CD4-positive, alpha-beta T cell treated with Interleukin-2 at 100 ng/mL for 4 hours (primary cell): ENCODE measurements around the gene HSFX4.
"Not testable (repeated sequence)": the region's sequence is repeated elsewhere in the genome, so short reads cannot be mapped to it uniquely, and the experiment has no call there.

Experiments
- DNase-seq: peaks from one replicate; pipeline ENCODE4 v3.0.0-alpha.2; 2020; ENCODE audit warnings: low spot score

Gene HSFX4, protein sequence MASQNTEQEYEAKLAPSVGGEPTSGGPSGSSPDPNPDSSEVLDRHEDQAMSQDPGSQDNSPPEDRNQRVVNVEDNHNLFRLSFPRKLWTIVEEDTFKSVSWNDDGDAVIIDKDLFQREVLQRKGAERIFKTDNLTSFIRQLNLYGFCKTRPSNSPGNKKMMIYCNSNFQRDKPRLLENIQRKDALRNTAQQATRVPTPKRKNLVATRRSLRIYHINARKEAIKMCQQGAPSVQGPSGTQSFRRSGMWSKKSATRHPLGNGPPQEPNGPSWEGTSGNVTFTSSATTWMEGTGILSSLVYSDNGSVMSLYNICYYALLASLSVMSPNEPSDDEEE

DNA sequence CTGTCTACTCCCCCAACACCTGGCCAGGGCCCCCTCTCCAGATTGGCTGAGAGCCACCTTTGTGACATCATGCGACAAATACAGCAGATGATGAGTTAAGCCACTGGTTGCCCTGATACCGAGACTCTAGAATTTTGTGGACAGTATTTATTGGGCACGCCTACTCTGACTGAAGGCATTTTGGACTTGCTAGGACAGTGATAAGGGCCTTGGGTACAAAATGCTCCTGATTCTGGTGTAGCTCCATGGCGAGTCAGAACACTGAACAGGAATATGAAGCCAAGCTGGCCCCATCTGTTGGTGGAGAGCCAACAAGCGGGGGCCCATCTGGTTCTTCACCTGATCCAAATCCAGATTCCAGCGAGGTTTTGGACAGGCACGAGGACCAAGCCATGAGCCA lies at the start of gene HSFX4:
HSFX4 (plus strand) TSS at position 174 of the 400 bp plus-strand sequence; CDS start at position 246, 72 bp downstream.
- not testable (repeated sequence) for DNase-seq

DNA sequence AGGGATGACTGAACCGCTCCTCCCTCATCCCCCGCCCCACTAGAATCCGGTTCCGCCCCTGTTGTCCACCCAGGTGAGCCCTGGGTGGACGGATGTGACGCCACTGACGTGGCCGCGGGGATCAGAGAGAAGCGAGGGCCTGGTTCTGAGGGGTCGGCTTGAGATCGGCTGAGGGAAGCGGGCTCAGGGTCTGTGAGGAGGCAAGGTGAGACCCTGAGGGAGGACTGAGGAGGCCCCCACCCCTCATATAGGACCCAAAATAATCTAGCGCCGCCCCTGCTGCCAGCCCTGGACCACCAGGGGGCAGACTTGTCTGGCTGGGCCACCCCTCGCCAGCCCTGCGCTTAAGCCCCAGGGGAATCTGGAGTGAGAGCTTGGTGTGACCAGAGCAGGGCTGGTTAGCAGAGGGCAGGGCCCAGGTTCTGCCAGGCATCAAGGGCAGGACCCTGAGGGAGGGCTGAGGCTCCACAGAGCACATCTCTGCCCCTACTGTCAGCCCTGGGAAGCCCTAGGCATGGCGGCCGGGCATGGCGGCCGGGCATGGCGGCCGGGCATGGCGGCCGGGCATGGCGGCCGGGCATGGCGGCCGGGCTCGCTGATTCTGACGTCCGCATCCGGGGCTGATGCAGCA lies 48.2 kb upstream of the HSFX4 start, which contains the start of gene MAGEA8:
MAGEA8 (plus strand) TSS at position 103 of the 631 bp plus-strand sequence. CDS start 3,090 bp downstream, outside the sequence.
- DNase-seq, result no peak

DNA sequence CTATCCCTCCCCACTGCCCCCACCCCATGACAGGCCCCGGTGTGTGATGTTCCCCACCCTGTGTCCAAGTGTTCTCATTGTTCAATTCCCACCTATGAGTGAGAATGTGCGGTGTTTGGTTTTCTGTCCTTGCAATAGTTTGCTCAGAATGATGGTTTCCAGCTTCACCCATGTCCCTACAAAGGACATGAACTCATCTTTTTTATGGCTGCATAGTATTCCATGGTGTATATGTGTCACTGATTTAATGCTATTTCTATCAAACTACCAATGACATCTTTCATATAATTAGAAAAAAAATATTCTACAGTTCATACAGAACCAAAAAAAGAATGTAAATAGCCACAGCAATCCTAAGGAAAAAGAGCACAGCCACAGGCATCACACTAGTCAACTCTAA lies 38.5 kb upstream of the HSFX4 start:
- DNase-seq, result not testable (repeated sequence)

DNA sequence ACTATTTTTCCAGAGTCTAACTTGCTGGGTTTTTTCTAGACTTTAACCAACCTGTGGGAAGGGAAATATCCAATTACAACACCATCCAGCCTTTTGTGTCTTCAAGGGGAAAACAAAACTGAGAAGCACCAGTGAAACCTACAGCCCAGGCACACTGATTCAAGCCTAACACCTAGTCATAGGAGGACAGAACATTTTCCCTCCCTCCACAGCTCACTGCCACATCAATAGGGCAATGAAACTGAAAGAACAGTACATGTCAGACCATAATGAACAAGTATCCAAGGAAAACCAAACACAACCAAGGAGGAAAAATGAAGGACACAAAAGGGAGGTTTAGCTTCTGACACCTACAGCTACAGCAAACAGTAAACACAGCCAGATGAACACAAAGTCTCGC lies 30.8 kb upstream of the HSFX4 start:
- no peak for DNase-seq

DNA sequence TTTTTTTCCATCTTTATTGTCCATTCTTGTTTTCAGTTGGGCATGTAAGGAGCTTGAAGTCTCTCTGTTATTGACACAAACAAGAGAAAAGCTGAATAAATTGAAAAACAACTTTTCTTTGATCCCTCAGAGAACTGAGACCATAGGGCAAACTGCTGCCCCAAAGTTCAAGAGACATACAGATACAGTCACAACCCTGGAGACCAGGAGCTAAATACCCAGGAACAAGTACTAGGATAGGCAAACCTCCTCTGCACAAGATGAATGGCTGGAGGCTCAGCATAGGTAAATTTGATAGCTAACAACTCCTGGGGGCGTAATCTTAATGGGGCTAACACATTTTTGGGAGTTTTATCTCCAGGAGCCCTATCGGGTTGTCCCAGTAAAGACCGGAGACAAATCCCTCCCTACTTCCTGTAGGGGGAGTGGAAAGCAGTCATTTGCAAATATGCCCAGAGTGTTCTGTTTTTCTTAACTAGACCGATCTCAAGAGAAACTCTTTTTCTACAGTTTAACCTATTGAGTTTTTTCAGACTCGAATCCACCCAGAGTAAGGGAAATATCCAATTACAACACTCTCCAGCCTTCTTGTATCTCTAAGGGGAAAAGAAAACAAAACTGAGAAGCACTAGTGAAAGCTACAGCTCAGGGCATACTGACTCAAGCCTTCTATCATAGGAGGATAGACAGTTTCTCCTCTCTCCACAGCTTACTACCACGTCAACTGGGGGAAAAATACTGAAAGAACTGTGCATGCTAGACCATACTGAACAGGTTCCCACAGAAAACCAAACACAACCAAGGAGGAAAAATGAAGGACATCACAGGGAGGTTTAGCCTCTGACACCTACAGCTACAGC lies 25.3 kb upstream of the HSFX4 start:
- DNase-seq, result no peak

DNA sequence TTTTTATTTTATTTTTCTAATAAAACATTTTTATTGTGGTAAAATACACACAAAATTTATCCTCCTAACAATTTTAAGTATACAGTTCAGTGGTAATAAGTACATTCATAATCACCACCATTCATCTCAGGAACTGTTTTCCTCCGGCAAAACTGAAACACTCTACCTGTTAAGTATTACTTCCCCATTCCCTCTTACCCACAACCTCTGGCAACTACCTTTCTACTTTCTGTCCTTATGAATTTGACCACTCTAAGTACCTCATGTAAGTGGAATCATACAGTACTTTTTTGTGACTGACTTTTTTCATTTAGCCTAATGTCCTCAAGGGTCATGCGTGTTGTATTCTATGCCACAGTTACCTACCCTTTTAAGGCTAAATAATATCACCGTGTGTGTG lies 21.1 kb upstream of the HSFX4 start:
- no peak for DNase-seq

DNA sequence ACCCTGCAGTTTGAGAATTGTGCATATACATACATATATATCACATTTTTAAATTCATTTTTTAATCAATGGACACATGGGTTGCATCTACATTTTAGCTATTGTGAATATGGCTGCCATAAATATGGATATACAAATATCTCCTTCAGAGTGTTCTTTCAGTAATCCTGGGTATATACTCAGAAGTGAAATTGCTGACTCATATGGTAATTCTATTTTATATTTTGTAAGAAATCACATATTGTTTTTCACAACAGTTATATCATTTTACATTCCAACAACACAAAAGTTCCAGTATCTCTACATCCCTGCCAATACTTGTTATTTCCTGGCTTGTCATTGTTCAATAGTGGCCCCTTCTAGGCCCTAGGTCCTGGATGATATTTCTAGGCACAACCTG lies 20.6 kb upstream of the HSFX4 start:
- DNase-seq, result no peak

DNA sequence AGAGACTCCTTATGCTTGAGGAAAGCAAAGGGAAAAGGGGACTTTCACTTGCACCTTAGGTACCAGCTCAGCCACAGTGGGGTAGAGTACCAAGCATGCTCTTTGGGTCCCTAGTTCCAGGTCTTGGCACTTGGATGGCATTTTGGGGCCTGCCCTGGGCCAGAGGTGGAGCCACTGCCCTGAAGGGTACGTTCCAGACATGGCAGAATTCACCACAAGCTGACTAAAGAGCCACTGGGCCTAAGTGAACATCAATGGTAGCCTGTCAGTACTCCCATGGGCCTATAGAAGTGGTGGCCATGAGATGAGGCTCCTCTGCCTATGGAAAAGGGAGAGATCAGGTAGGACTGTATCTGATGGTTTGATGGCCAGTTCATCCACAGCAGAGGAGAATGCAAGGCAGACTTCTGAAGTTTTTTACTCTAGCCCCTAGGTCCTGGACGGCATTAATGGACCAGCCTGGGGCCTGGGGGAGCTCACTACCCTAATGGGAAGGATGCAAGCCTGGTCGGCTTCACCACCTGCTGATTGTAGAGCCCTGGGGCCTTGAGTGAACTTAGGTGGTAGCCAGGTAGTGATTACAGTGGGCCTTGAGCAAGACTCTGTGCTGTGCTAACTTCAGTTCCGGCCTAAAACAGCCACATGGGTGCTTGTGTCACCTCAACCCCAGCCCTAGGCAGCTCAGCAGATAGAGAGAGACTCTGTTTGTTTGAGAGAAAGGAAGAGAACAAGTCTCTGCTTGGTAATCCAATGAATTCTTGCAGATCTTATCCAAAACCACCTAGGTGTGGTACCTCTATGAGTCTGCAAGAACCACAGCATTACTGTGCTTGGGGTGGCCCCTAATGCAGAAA lies 19.8 kb upstream of the HSFX4 start:
- DNase-seq, result no peak

DNA sequence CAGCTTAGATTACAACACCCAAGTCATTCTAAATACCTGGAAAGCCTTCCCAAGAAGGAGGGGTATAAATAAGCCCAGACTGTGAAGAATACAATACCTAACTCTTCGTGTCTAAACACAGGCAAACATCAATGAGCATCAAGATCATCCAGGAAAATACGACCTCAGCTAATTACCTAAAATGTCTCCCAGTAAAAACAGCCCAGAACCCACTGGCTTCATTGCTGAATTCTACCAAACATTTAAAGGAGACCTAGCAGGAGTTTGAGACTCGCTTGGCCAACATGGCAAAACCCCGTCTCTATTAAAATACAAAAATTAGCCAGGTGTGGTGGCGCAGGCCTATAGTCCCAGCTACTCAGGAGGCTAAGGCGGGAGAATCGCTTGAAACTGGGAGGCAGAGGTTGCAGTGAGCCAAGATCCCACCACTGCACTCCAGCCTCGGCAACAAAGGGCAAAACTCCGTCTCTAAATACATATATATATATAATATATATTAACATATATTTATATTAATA lies 19.1 kb upstream of the HSFX4 start:
- no peak for DNase-seq

DNA sequence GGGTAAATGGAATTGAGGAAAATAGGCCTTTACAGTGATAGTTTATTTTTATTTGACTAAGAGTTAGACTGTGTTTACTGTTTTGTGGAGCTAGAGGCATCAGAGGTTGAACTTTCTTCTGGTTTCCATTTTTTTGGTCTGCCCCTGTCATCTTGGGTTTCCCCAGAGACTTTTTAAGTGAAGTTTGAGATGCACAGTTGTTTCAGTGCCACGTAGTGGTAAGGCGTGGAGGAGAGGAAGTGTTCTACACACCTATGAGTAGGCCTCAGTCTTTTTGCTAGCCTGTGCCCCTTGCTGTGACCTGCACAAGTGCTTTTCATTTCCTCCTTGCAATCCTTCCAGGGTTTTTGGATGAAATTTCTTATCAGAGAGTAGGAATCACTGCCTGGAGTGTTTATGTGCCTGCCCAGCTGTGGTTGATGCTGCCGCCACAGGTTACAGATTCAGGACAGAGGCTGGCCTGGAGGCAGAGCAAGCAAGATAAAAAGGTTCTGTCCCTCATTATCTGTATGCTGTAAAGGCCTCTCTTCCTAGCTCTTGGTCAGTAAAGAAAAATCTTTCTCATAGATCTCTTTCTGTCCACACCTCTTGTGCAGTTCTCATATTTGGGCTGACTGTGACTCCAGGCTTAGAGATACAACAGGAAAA lies 12.5 kb upstream of the HSFX4 start:
- DNase-seq, result no peak

DNA sequence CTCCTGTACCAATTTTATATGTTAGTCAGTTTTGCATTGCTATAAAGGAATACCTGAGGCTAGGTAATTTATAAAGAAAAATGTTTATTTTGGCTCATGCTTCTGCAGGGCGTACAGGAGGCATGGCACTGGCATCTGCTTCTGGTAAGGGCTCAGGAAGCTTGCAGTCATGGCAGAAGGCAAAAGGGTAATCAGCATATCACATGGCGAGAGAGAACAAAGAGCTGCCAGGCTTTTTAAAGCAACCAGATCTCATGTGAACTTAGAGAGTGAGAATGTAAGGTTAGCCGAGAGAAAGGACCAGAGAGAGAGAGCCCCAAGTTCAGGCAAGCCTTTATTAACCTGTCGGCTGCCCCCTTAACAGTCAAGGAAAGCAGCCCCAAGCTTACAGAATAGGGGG lies 5.5 kb upstream of the HSFX4 start:
- DNase-seq, result not testable (repeated sequence)

DNA sequence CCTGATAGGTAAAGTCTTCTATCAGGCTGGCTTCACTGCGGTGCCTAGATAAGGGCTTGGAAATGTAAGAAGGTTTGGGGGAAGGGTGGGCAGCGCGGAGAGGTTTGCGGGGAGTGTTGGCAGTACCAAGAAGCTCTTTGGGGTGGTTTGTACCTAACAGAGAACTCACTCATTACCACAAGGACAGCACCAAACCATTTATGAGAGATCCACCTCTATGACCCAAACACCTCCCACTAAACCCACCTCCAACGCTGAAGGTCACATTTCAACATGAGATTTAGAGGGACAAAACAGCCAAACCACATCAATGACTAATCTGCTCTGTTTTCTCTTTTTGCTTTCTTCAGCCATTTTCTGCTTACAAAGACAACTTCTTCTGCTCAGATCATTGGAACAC lies 4.9 kb upstream of the HSFX4 start:
- not testable (repeated sequence) for DNase-seq

DNA sequence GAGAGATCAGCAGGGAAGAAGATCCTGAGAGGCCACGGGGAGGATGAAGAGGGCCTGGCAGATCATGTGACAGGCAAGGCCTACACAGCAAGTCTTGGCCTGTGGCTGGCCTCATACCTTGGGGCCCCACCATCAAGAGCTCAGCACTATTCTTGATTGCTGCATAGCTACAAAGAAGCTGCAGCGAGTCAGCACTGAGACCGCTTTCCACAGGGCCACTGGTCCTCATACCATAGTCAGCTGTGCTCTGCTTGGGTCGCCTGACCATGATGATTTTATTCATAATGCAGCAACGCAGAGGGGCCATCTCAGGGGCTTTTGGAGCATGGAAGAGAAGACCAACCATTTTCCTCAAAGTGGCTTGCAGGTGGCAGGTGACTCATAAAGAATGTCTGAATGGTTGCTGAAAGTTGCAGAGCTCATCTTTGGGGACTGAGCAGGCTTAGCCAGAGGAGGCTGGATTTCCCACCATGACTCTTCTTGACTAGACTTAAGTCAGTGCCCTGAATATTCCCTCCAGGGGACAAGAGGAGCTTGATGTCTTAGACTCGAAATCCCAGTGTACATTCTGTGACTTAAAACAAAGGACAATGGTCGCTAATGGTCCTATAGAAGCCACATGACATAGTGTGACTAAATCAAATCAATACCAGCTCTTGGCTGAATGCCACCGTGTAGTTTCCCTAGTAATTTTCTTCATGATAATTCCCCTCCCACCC lies 2.0 kb upstream of the HSFX4 start:
- not testable (repeated sequence) for DNase-seq

DNA sequence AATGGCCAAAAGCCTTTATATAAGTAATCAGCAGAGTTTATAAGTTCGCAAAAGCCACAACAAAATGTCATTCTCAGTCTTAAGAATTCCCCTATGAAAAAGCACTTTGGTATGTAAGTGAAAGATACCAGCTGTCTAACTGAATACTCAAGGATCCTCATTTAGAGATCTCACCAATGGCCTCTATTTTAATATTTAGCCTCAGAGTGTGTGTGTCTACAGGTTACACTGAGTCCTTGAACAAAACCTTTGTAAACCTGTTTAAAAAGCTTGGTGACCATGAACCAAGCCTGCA lies 1.5 kb upstream of the HSFX4 start:
- DNase-seq, result not testable (repeated sequence)

DNA sequence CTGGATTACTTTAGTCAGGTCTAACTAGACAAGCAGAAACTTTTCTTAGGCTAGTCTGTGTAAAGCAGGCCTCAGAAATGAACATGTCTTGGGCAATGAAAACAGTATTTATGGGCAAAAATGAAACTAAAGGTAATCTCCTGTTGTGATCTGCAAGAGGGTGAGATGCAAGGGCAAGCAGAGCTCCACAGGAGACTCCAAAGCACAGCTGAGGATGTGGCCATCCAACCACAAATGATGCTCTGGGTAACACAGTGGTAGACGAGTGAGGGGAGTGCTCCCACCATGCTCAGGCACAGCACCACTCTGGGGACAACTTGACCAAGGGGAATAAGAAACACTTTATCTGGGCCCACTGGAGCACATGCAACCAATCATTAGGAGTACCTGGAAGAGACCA lies 738 bp upstream of the HSFX4 start:
- DNase-seq, result not testable (repeated sequence)

DNA sequence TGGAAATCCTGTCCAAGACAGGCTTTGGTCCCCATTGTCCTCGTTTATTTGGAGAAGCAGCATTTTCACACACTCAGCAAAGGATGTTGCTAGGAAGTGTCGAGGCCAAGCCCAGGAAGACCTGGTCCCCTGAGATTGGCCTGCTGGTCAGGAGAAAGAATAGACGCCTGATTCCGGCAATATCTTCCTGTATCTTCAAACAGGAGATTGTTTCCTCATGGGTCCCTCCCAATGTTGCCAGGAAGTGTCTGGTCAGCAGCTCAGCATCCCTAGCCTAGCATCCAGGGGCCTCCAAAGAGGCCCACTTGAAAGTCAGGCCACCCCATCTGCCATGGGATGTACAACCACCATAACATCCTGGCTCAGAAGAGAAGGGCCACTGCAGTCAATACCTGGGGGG lies 2.0 kb downstream of the HSFX4 start:
- not testable (repeated sequence) for DNase-seq

DNA sequence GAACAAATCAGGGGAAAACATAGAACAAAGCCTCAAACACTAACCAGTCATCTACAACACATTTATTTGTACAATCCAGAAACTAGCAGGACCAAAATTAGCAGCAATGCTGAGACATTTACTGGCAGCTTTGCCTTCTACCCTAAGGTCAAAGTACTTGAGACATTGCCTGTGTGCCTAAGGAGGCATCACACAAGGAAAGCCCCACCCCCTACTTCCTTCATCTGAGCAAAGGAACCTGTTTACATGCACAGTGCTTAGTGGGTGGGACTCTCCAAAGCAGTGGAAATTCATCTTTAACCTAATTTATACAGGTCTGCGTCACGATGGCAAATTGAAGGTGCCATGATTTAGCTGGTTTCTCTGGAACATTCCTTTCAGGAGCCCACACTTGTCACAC lies 2.8 kb downstream of the HSFX4 start:
- not testable (repeated sequence) for DNase-seq

DNA sequence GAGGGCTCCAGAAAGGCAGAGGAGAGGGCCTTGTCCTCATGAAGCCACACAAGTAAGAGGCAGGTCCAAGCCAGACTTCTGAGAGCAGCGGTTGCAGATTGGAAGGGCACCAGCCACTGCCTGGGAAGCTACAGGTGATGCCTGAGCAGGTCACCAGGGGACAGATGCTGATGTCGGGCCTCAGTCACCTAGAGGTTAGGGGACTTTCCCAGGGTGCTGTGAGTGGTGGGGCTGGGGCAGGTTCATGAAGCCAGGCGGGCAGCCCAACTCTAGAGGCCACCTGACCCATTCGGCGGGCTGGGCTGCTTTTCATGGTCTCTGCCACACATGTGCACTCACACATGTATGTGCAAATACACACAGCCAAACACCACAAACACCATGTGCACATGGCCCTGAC lies 3.6 kb downstream of the HSFX4 start:
- DNase-seq, result not testable (repeated sequence)

DNA sequence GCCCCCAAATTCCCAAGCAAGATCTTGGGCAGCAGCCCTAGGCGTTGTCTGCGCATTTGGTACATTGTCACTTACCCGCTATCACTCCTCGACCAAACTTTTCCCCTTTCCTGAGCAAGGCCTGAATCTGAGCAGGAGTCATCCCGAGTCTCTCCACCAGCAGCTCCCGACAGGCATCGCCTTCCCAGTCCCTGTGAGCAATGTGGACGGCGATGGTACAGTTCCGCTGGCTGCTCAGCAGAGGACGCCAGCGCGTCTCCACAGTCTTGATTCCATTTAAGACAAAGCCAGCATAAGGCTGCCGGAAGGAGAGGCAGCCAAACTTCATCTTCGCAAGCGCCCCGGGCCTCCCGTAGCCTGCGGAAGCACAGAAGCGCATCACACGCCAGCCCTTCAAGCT lies 4.2 kb downstream of the HSFX4 start:
- DNase-seq, result not testable (repeated sequence)

DNA sequence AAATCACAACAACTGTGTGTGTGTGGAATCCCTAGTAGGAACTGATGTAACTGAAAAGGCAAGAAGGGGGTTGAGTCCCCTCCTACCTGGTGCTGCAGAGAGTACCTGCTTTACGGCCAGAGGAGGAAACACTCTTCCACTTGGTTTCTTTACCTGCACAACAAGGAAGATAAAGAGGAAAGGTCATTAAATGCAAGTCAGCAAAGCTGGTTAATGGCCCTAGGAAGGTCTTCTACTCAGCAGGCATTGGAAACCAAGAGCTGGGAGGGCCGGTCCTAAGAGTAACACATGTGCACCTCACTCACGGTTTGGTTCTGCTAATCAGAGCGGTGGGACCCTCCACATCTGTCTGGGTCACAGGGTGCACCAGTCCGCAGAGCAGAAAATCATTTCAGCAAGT lies 8.0 kb downstream of the HSFX4 start:
- not testable (repeated sequence) for DNase-seq
